SK-N-SH (cell line): ENCODE data around the gene TUBA3E.
"Not testable (repeated sequence)": the region's sequence is repeated elsewhere in the genome, so short reads cannot be mapped to it uniquely, and the experiment has no call there.

Experiments
- MXI1 ChIP-seq: IDR thresholded peaks from 2 replicates; pipeline ENCODE4 v1.6.1; 2012; ENCODE audit warnings: mild to moderate bottlenecking, low read depth, low read length, improper control_type of control experiment
- TF ChIP-seq, protein P1 (sequence below): fragments of 200-600 bp; sonication (generic); IDR thresholded peaks from 2 replicates; pipeline ENCODE4 v1.6.1; 2017; ENCODE audit warnings: antibody characterized with exemption, mild to moderate bottlenecking, moderate library complexity
- TF ChIP-seq, protein P2 (sequence below): IDR thresholded peaks from 2 replicates; pipeline ENCODE4 v1.4.0; 2012; ENCODE audit warnings: low read depth, borderline replicate concordance

GRCh38 chr2:130187859-130188792, 10.1 kb downstream of the TUBA3E start:
- TF ChIP-seq, protein P1, sequence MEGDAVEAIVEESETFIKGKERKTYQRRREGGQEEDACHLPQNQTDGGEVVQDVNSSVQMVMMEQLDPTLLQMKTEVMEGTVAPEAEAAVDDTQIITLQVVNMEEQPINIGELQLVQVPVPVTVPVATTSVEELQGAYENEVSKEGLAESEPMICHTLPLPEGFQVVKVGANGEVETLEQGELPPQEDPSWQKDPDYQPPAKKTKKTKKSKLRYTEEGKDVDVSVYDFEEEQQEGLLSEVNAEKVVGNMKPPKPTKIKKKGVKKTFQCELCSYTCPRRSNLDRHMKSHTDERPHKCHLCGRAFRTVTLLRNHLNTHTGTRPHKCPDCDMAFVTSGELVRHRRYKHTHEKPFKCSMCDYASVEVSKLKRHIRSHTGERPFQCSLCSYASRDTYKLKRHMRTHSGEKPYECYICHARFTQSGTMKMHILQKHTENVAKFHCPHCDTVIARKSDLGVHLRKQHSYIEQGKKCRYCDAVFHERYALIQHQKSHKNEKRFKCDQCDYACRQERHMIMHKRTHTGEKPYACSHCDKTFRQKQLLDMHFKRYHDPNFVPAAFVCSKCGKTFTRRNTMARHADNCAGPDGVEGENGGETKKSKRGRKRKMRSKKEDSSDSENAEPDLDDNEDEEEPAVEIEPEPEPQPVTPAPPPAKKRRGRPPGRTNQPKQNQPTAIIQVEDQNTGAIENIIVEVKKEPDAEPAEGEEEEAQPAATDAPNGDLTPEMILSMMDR, result not testable (repeated sequence)
- TF ChIP-seq MXI1, result not testable (repeated sequence)
- TF ChIP-seq, protein P2, sequence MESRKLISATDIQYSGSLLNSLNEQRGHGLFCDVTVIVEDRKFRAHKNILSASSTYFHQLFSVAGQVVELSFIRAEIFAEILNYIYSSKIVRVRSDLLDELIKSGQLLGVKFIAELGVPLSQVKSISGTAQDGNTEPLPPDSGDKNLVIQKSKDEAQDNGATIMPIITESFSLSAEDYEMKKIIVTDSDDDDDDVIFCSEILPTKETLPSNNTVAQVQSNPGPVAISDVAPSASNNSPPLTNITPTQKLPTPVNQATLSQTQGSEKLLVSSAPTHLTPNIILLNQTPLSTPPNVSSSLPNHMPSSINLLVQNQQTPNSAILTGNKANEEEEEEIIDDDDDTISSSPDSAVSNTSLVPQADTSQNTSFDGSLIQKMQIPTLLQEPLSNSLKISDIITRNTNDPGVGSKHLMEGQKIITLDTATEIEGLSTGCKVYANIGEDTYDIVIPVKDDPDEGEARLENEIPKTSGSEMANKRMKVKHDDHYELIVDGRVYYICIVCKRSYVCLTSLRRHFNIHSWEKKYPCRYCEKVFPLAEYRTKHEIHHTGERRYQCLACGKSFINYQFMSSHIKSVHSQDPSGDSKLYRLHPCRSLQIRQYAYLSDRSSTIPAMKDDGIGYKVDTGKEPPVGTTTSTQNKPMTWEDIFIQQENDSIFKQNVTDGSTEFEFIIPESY, result not testable (repeated sequence)
